GM04504 (cell line): ENCODE results near the gene TAS2R38.

Experiments
- DNase-seq: peaks from one replicate; pipeline ENCODE4 v3.0.0-alpha.2; 2012; ENCODE audit warnings: low read depth

TAS2R38 gene

DNA sequence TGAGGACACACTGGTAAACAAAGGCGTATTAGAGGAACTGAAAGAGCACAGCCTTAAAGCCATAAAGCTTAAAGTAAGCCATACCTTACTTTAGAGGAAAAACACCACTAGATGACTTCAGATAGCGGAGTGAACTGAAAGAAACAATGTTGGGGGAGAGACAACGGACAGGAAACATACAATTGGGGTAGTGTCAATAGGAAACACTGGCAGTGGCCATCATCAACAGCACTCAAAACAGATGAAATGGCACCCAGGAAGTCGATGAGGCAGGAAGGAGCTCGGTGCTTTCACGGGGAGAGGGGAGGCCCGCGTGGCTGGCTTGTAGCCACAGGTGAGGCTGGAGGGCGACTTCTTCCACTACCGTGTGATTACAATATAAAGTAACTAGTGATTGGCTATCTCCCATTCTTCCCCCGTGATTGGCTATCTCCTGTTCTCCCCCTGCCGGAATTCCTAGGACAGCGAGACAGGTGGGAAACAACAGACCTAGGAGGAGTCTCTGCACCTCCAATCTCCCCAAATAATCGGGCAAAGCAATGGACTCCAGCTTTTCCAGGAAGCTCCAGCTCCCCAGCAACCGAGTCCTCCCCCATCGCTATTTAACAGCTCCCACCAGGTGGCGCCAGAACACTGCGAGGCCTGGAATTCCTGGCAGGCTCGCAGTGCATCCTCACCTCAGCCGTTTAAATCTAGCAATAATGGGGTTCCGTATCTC lies 2.4 kb upstream of the TAS2R38 start:
- no peak for DNase-seq

DNA sequence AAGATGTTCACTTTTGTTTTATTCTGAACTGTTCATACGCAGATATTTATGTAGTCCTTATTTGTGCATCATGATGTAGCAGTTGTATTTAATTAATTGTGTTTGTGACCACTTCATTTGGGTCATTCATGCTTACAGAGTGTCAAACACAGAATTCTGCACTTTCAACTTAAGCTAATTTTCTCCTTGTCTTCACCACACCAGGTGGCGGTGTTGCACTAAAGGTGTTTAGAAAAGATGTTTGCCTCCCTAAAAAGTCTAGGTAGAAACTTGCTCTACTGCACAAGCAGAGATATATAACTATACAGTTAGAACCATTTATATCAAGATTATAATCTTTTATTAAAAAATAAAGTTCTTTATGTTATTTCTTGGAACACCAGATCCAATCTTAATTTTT lies 1.3 kb upstream of the TAS2R38 start:
- no peak for DNase-seq

DNA sequence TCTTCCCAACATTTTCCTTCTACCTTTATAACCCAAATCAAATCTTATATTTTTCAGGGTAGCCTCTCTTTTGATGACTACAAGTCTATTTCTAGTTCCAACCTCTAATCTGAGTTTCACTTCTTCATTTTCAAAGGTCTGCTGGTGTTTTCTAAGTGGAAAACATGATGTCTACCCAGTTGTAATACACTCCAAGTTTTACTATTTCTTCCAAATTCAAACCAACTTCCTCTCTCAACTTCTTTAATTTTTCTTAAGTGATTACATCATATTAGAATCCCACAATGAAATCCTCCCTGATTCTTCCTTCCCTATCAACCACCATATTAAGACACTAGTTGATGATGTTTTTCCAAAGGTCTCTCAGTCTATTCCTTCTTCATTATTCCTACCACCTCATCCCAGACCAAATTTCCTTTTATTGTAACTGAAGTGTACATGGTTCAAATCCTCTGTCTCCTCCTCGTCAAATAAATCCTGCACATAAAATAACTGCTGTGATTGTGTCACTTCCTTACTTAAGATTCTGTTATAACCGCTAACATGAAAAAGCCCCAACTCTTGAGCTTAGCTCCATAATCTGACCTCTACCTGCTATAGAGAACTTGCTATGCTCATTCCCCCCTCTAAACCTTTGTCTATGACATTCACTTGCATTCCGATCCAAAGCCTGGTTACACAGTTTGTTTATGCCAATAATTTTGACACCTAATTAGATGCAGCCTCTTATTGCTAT lies 12.7 kb downstream of the TAS2R38 start:
- no peak for DNase-seq

DNA sequence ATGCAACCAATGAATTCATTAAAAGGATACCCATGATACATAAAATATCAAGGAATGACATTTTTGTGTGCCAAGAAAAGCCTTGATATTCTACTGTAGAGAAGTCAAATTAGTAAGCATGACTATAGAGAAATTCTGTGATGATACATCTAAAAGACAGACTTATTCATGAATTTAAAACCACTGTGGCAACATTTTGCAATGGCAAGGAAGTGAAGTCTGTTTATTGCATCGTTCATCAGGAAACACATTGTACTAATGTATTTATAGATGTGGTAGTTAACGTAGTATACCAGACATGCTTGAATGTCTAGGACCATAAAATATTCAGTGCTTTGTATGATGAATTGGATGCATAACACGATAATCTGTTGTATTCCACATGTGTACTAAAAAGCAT lies 17.5 kb downstream of the TAS2R38 start:
- DNase-seq, result no peak

DNA sequence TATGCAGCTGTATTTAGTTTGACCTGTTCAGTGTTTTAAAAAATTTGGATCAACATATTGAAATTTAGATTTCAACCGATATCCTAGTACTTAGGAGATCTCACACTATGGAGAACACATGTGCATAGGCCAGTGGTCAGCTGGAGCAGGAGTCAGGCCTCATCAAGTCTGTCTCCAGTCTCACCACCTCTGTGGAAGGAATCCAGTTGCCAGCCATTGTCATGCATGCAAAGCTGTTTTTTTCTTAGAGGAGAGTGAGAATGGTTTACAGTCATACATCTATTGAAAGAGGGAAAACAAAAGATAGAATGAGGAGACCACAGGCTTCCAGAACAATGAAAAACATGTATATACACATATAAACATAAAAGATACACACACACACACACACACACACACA lies 19.2 kb downstream of the TAS2R38 start:
- no peak for DNase-seq

DNA sequence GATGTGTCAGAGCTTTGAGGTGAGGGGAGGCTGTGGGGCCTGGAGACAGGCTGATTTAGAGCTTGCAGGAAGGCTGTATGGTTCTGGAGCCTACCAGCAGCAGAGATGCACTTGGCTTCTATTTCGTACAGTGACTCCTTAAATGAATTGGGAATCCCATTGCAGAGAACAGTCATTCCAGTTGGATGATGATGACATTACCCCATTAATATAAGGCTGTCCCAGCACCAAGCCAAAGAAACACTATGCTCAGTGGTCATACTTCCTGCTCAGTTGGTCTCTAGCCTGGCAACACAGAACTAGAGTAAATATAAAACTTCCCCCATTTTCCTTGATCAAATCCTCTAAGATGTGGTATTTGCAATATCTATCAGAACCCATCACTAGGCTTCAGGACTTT lies 21.1 kb downstream of the TAS2R38 start:
- DNase-seq, result no peak

DNA sequence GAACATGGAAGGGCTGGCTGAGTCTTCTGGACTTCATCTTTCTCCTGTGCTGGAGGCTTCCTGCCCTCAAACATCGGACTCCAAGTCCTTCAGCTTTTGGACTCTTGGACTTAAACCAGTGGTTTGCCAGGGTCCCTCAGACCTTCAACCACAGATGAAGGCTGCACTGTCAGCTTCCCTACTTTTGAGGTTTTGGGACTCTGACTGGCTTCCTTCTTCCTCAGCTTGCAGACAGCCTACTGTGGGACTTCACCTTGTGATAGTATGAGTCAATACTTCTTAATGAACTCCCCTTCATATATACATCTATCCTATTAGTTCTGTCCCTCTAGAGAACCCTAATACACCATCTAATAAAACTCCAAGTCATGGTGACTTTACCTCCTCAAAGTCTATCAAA lies 22.8 kb downstream of the TAS2R38 start:
- DNase-seq, result no peak

DNA sequence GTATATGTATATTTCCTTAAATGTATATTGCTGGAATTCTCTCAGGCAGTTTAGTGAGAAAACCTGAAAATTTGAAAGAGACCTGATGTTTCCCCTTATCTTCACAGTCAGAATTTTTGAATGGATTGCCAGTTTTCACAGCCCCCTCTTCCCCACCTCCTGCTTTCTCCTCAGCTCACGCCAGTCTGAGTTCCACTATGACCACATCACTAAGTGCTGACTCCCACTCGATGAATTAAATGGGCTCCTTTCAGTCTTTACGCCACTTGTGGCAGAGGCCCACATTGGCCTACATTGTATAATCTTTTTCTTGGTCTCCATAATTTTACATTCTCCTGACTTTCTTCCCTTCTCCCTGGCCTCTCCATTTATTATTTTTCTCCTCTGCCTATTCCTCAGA lies 23.7 kb downstream of the TAS2R38 start:
- no peak for DNase-seq

DNA sequence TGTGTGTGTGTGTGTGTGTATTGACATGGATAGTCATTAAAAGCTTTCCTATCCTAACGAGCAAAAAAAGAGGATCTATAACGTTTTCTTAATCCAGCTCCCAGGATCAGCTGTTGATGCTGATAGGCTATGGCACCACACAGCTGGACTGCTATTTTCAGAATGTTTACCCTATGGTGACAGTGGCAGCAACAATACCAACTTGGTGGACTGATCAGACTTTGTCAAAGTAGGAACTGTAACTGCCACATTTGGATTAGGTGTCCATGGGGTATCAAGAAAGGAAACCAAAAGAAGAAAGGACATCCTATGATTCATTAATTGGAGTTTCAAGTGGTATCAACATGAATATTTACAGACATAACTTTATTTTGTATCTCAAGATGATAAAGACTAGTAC lies 24.1 kb downstream of the TAS2R38 start:
- no peak for DNase-seq

DNA sequence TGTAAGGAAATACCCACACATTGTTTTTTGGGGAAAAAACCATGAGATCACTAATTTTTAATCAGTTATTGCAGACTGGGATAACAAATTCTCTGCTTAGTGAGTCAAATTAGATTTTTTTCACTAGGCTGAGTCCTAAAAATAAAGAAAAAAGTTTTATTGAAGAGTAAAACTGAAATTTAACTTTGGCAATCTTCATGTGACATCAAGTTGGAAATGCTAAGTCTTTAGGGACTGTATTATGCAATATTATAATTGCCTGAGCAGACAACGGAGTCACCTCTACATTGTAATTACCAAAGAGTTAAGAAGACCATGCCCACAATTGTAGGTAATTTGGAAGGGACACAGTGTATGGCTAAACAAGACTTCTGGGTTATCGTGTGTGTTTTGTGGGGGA lies 24.6 kb downstream of the TAS2R38 start:
- DNase-seq, result no peak

DNA sequence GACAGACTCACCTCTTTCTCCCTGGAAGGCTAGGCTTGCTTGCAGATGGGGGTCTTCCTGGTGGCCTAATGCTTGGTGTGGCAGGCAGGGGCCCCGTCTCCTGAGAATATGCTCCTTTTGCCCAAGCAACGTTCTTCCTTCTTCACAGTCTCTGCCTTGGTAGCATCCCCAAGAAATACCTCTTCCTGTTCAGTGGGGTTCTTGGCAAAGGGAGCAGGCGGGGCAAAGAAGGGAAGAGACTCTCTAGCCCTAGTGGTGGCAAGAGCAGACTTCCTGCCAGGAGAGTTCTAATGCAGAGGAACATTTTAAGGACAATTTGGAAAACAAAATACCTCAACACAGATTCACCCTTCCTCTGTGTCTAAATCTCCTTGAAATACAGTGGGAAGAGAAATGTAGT lies 26.8 kb downstream of the TAS2R38 start, which contains the start of gene CLEC5A:
CLEC5A (minus strand) TSS at position 179 of the 400 bp plus-strand sequence. CDS start 682 bp downstream, outside the sequence.
- no peak for DNase-seq

DNA sequence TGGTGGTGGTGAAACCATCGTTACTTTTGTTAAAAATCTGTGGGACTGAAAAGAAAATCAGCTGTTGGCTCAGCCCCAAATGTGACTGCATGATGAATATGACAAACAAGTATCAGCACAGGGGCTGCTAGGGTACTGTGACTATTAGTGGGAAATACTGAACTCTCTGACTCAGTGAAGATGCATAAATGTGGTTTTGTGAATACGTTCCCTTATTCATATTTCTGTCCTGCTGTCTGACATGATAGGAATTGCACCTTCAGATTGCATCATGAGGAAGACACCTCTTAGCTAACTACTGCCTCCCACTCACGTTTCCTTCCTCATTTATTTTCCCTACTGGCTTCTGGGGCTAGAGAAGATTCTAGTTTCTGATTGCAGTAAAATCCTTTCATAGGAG lies 28.2 kb downstream of the TAS2R38 start:
- no peak for DNase-seq

DNA sequence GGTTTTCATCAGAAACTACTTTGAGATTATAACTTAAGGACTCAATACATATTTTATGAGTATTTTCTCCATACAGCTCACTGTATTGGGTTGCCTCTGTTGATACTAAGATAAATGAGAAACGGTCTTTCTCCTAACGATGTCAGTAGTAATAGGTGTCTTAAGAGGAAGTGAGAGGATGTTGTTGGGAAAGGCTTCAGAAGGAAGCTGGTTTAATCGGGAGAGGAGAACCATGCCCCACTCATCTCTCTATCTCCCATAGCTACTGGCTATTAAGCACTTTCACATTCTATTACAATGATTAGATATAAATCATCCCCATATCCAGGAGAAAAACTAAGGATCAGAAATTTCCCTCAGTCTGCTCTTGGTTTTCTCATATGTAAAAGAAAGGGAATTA lies 28.8 kb downstream of the TAS2R38 start:
- DNase-seq, result no peak

DNA sequence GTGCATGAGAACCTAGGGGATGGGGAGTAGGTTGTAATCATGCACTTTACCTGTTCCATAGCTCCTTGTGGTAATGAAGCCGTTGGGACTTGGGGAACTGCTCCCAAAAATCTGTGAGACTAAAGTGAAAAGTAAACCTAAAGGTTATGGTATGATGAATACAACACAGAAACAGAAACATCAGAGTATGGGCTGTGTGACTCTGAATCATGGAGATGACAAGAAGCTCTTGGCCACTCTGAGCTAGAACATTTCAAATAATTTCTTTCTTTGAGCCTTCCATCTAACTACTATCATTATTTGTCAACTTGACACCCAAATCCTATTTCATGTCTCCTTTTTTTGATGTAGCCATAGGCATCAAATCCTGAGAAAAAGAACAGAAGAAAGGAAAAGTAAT lies 29.7 kb downstream of the TAS2R38 start:
- DNase-seq, result no peak

DNA sequence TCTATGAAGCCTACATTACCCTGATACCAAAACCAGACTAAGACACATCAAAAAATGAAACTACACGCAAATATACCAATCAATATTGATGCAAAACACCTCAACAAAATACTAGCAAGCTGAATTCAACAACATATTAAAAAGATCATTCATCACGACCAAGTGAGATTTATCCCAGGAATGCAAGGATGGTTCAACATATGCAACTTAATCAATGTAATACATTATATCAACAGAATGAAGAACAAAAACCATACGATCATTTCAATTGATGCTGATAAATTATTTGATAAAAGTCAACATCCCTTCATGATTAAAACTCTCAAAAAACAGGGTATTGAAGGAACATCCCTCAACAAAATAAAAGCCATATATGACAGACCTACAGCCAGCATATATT lies 32.5 kb downstream of the TAS2R38 start:
- no peak for DNase-seq

DNA sequence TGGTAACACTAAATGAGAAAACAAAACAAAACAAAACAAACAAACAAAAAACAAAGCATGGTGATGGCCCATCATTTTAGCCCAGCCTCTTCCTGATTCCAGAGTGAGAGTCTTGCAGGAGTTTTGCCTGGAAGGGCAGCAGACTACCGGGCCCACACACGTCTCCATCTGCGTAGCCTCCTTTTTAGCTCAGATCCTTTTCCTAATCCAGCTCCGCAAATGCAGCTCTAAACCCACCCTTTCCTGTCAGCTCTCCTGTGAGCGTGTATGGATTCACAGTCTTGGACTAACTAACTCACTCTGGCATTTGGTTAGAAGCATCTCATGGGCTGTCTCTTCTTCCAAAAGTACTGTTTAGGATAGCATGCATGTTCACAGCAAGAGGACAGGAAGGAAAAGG lies 43.4 kb downstream of the TAS2R38 start:
- no peak for DNase-seq

DNA sequence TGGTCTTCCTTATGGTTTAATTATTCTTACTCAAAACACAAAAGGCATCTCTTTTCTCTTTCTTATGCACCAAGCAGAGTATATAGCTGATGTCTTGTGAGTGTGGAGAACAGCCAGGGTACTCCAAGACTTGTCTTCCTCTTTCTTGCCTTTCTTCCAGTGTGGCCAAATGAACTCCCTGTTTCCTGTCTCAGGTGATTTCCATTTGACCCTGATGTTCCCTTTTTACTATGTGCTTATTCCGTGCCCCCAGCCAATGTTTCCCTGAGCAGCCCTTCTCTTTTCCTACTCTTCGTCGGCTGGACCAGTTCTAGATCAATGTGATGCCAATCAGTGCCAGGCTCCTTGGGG lies 44.8 kb downstream of the TAS2R38 start:
- no peak for DNase-seq

DNA sequence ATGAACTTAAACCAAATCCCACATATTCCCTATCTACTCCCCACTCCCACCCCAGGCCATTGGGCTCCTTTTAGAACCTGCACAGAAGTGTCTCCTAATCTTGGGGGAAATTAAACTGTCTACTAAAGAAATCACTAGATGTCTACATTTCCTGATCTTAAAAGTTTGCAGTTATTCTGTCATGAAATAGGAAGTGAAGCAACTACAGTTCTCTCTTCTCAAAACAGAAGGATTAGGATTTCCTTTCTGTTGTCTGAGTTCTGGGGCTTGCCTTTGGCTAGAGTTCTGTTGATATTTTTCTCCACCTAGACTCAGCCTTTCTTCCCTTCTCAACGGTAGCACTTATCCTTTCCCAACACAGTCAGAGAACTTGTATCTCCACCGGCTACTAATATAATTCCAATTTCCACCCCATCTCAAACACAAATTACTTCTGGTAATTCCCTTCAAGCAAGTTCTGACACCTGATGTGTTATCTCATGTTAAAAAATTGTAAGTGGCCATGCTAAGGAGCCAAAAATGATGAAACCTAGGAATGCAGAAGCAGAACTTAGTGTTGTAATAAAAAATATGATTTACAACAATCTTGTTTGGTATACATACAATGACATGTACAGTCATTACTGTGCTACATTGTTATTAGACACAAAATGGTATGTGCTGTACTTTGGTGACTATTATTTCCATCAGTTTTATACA lies 45.3 kb downstream of the TAS2R38 start:
- no peak for DNase-seq
